ENCODE results near the gene SFTA2. TPM values are rescaled to one million over a fixed set of nuclear protein-coding genes. Genes with fewer than 3 reads are reported as not detected.

Gene SFTA2
- total RNA-seq, 1 experiment from 2014 or later, result not detected

- Histone ChIP-seq H3K4me1 (ENCODE audit: insufficient read depth, low read length) (no peaks in the 10 kb centered on the region), H3K27me3 (ENCODE audit: insufficient read depth, low read length) (no peaks in the 10 kb centered on the region), H3K4me2 (ENCODE audit: insufficient read depth, insufficient read length, low read length) (no peak overlapping the region), H4K20me1 (ENCODE audit: control insufficient read depth, insufficient read depth, insufficient read length) (no peaks in the 10 kb centered on the region), H3K79me2 (ENCODE audit: insufficient read depth, low read length) (no peaks in the 10 kb centered on the region), H4K91ac (ENCODE audit: insufficient read length, low read depth, low read length) (no peak overlapping the region), H2AFZ (ENCODE audit: low read length) (no peak overlapping the region), H2BK5ac (ENCODE audit: insufficient read length, low read length) (no peak overlapping the region), H2BK12ac (ENCODE audit: insufficient read length, low read depth, low read length) (no peak overlapping the region), H2BK15ac (ENCODE audit: low read depth, low read length) (no peak overlapping the region), H3K18ac (ENCODE audit: insufficient read length, low read depth, low read length) (no peak overlapping the region), H3K4ac (ENCODE audit: low read depth, low read length) (no peak overlapping the region), H4K5ac (ENCODE audit: insufficient read length, low read depth, low read length) (no peak overlapping the region), H4K8ac (replicated peaks; ENCODE audit: insufficient read length, low read depth, low read length) (no peak overlapping the region), H3K23ac (ENCODE audit: insufficient read length, low read depth, low read length) (no peak overlapping the region), H3K14ac (ENCODE audit: insufficient read depth, low read length) (no peak overlapping the region), H3K79me1 (ENCODE audit: insufficient read depth, low read depth, low read length, poor library complexity, severe bottlenecking) (no peaks in the 10 kb centered on the region), H2AK5ac (ENCODE audit: insufficient read length, low read length) (no peak overlapping the region), H3K27ac (ENCODE audit: insufficient read length, low read depth, low read length) (no peak overlapping the region), H3K23me2 (ENCODE audit: insufficient read length, low read depth, low read length, poor library complexity, severe bottlenecking) (no peaks in the 10 kb centered on the region), H3K9me3 (ENCODE audit: control insufficient read depth, low read depth, low read length) (no peaks in the 10 kb centered on the region), H2BK20ac (ENCODE audit: low read depth, low read length, poor library complexity, severe bottlenecking) (no peak overlapping the region), H2BK120ac (ENCODE audit: low read depth, low read length, poor library complexity, severe bottlenecking) (no peak overlapping the region), H3K56ac (ENCODE audit: insufficient read length, low read depth, low read length) (no peak overlapping the region), H3T11ph (ENCODE audit: low read length) (no peak overlapping the region), H3K9ac (ENCODE audit: extremely low read depth, insufficient read length, low read length) (no peak overlapping the region)
- no peaks in the 10 kb centered on the region for H3K27me3 Mint-ChIP-seq (ENCODE audit: low read depth)
- 0 out of 3 replicates have a peak, but pooled peaks have one; percentile 11 for TF ChIP-seq CTCF (conservative IDR thresholded peaks at IDR 0.05)
- peaks cover 4 to 8% of the 10 kb centered on the region in 2 experiments for H3K4me1 Mint-ChIP-seq
- no peak overlapping the region for H3K4me3 Mint-ChIP-seq
- H3K36me3 Mint-ChIP-seq (ENCODE audit: insufficient read depth in 1 of 3, low read depth in 3 of 3), result peaks cover 40 to 69% (median 63%) of the 10 kb centered on the region in 3 experiments
- no peak overlapping the region for H3K27ac Mint-ChIP-seq
- no peaks in the 10 kb centered on the region for H3K9me3 Mint-ChIP-seq
- DNase-seq, result no peak
- no CpG with 5 or more reads among the region's 16 CpGs for WGBS (ENCODE audit: extremely low coverage, insufficient read length, low lambda C conversion rate)
Observed at GRCh38 chr6:30897882-30898281, 34.1 kb downstream of the SFTA2 start.

All from H9 (cell line).